NCI-H1436 (cell line): ENCODE measurements around the gene NEK8.

Experiments used
- DNase-seq: peaks from one replicate; lab custom pipeline; 2025; lab: John Stamatoyannopoulos, UW

NEK8 gene

DNA sequence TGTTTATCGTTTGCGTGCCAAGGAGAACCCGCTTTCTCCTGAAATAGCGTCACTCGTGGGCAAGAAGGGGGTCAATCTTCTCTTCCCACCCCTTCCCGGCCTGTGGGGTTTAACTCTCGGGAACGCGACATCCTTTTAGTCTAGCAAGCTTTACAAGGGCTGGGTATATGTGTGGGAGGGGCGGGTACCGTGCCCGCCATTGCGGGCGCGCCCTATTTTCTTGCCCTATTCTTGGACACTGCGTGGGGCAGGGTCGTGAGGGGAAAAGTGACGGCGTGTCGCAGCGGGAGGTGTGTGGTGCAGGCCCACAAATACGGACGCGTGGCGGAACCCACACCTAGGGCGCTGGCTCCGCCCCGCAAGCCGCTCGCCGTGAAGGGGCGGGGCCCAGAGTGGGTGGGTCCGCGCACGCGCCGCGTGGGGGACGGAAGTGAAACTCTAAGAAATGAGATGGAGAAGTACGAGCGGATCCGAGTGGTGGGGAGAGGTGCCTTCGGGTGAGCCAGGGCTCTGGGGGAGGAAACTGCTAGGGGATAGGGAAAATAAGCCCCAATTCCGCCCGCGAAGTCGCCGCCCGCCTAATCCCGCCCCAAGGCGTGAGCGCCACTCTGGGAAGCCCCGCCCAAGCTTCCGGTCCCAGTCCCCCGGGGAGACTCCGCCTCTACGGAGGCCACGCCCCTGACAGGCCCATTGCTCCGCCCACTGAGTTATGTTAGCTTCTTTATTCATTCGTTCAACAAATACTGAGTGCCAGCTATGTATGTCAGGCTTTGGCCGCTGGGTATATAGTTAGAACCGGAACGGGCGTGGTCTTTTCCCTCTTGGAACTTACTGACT is at the start of gene NEK8:
Gene NEK8 (plus strand): TSS at position 425 of the 837 bp plus-strand sequence. CDS start 26 bp downstream, at position 451.
- peak; percentile 98 for DNase-seq

DNA sequence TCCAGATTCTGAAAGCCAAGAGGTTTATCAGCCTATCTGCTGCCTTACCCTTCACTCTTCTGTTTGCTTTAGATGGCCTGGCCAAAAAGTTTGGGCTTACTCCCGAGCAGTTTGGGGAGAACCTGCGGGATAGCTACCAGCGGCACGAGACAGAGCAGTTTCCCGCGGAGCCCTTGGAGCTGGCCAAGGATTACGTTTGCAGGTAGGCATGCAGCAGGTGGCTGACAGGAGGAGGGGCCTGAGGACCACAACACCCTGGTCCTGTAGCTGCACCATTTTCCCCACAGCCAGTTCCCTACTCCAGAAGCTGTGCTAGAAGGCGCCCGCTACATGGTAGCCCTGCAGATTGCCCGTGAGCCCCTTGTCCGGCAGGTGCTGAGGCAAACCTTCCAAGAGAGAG is 45.9 kb upstream of the NEK8 start:
- no peak for DNase-seq

DNA sequence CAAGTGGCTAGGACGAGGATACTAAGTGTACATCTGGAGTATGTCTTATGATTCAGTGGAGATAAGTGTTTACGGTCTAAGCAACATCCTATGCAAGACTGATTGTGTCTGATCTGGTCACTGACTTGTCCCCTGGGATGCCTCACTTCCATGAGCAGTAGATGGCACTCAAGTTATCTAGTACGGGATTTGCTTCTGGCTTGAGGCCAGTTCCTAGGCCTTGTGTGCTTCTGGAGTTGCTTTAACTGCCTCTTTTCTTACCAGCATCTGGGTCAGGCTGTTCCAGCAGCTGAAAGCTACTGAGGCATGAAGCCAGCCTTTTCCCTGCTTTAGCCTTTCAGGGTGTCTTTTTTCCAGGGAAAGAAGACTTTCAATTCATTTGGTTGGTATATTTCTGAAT is 43.6 kb upstream of the NEK8 start:
- no peak for DNase-seq

DNA sequence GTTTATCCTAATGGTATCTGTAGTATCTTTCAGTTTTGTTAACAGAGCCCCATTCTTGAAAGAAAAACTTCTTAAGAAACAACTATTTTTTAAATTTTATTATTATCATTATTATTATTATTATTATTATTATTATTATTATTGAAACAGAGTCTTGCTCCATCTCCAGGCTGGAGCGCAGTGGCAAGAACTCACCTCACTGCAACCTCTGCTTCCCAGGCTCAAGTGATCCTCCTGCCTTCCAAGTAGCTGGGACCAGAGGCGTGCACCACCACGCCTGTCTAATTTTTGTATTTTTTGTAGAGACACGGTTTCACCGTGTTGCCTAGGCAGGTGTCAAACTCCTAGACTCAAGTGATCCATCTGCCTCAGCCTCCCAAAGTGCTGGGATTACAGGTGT is 43.2 kb upstream of the NEK8 start:
- no peak for DNase-seq

DNA sequence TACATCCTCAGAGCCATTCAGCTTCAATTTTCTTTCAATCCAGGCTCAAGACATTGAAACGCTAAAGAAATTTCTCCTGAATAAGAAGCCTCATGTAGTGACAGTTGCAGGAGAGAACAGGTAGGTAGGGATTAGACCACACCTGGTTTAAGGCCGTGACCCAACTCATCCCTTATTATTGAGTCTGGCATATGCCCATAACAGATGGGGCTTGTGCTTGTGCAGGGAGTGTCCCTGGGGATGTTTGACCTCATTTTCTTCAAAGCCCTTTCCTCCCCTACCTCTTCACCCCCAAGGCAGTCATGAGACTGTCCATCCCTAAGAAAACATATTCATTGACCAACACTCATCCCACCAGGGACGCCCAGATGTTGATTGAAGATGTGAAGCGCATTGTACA is 42.3 kb upstream of the NEK8 start:
- DNase-seq, result no peak

DNA sequence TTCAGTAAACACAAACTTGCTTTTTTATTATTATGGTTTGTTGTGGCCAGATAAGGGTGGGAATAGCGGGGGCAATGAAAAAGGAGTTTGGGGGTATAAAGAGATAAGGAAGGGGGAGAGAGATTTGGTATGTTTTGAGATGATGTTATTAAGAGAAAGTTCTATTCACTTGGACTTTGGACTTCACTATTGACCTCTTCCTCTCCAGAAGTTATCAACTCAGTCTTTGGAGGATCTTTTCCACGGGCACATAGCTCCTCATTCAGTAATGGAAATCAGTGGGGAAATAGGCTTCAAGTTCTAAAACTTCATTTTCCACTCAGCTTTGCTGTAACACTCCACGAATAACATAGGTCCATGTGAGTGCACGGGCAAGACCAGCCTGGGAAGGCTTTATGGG is 40.1 kb upstream of the NEK8 start:
- no peak for DNase-seq

DNA sequence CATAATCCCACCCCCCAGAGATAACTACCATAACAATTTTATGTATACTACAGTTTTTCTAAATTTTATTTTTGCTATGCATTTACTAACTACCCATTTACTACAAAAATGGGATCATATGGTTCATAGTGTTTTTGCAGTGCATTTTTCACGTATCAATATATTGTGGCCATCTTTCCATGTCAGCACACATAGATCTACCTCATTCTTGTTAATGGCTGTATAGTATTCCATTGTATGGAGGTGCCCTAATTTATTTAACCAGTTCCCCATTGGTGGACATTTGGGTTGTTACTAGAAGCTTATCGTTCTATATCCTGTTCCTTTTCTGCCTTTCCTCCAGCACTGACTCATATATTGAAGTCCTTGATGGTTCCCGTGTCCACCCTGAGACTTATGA is 39.6 kb upstream of the NEK8 start:
- DNase-seq, result no peak

DNA sequence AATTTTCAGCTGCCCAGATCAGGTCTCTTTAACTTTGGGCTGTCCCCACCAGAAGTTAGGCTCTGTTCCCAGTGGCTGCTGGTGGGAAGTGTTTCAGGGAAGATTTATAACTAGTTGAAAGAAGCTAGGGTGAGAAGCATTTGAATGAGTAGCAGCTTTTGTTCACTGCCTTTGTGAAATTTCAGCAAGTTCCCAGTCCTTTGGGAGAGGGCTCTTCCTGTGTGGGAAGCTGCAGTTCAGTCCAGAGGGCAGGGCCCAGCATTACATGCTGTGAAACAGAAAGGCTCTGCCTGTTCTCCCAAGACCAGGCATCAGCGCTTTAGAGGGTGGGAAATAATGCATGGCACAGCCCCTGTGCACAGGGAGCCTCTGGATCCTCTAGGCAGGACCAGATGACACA is 34.7 kb upstream of the NEK8 start:
- DNase-seq, result no peak

DNA sequence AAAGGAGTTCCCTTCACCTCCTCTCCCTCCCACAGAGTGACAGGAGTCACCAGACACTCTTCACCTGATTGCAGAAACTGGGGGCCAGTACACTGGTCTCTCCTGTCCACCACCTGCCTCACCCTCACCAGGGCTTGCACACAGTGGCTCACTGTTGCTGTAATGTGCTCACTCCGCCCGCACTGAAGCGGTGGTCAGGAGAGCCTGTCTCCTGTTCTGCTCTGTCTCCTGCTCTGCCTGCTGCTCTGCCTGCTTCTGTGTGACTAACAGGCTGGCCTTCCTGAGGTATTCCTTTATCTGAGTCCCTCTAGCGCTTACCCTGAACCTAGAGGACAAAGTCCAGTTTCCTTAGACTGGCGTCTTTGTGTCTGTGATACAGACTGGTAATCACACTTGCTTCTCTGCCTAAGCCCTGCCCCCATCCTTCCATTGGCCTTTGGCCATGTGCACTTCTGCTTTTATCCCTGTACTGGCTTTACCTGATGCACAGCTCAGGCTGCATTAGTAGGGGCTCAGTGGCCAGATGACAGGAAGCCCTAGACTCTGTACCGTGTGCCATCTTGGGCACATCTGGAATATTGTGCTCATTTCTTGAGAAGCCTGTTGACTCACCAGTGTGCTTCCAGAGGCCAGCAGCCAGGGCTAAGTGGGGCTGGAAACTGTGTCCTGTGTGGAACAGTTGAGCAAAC is 30.2 kb upstream of the NEK8 start:
- DNase-seq, result no peak

DNA sequence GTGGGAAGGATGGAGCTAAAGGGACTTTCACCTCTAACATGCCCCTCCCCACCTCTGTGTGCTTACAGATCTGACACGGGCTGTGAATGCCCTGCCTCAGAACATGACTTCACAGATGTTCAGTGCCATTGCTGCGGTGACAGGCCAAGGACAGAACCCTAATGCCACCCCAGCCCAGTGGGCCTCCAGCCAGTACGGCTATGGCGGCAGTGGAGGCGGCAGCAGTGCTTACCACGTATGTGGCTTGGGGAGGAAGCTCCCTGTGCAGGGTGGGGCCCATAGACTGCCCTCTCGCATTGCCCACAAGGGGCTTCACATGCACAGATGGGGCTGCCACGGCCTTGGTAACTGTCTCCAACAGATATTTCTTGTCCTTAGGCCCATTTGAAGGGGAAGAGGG is 28.3 kb upstream of the NEK8 start:
- DNase-seq, result no peak

DNA sequence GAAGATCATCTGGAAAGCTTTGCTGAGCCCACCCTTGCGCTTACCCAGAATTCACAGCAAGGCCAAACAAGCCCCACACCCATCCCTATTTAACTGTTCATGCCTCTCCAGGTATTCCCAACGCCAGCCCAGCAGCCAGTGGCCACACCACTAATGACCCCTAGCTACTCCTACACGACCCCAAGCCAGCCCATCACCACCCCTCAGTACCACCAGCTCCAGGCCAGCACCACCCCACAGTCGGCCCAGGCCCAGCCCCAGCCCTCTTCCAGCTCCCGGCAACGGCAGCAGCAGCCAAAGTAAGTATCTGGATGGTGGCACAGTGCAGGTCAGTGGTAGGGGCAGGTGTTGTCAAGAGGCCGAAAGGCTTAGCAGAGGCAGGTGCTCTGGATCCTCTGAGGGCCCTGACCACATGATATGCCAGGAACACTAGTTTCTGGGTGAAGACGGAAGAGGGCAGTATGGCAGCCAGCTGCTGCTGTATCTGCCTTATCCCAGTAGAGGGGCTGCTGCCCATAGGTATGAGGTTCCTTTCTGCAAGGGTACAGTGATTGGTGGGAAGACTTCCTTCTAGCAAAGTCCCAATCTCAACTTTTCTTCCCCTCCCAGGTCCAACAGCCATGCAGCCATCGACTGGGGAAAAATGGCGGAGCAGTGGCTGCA is 27.6 kb upstream of the NEK8 start:
- no peak for DNase-seq

DNA sequence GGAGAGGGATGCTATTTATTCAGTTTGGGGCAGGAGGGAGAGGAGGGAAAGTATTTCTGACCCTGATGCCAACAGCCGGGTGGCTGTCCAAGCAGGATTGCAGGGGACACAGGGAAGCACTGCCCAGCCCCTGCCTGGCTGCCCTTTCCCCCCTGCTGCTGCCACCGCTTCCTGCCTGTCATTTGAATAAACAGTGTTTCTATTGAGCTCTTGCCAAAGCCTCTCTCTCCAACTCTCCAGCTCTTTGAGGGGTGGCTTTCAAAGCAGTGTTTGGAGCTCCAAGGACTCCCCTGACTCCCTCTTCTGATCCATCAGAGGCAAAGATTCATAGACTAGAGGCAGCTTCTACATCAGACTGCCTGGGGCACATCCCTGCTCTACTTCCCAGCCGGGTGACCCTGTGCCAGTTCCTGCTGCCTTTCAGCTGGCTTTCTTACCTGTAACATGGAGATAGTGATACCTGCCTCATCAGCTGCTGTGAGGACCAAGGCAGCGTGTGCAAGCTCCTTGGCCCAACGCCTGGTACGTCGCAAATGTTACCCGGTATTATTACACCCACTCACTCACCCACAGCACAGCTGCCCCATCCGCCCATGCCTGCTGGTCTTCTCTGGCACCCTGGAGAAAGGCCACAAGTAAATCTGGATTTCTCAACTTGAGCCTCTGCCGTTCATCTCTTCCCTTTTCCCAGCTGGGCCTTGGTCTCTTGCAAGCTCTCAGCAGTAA is 26.4 kb upstream of the NEK8 start:
- DNase-seq, result no peak

DNA sequence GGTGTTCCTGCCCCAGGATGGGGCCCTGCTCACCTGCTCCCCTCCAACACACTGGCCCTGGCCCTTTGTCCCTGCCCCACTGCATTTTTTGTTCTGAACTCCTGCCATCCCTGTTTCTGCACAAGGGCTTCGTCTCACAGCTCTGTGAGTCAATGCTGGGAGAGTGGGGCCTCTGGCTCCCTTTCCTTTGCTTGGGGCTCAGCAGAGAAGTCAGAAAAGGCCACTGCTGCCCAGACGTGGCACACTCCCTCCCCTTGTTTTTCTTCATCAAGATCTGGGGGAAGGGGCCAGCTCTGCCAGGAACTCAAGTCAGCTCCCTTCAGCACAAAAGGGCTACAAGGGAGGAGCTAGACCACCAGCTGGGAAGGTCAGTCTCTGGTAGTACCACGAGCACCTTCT is 25.8 kb upstream of the NEK8 start:
- DNase-seq, result no peak

DNA sequence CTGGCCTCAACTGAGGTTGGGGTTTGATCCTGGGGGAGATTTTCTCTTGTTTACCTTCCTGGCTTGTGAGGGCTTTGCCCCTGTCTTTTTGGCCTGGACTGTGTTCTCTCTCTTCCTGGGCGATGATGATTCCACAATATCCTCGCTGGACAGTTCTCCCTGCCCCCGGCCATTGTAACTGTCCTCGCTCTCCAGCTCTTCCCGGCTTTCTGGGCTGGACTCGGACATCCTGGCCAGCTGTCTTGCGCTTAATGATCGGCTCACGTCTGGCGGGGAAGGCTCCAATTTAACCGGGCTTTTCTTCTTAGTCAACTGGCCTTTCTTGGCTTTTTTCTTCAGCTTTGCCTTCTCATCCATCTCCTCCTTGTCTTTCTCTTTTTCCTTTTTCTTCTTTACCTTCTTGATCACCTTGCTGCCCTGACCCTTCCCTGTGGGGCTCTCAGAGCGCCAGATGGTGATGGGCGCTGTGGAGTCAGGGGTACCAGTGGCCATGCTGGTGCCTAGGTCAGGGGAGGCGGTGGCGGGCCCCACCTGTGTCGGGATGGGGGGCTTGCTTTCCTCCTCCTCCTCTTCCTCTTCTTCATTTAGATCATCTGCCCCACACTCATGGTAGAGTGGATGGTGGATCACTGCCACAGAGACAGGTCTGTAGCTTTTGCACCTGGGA is 24.9 kb upstream of the NEK8 start:
- no peak for DNase-seq

DNA sequence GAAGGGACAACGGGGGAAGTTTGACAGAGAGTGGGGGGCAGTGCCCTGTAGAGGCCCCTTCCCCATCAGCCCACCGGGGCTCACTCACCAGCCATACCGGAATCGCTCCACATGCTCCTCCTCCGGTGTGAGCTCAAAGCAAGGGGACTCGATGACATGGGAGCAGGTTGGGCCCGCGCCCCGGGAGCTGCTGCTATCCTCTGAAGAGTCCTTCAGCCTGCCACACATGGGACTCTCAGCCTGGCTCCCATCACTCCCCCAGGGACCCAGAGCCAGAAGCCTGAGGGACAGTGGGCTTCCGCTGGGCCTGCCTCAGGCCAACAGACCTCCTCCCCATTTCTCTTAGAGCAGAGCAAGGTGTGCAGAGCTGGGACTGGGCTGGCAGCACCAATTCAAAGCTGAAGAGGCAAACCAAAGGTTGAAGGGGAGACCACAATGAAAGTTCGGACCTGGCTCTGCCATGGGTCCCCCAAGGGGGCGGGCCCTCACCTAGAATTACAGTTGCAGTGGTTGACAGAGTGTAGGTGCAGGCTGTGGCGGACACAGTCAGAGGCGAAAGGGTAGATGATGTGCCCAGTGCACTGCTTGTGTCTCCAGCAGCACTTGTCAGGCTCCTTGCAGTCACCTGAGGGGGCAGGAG is 24.2 kb upstream of the NEK8 start:
- no peak for DNase-seq

DNA sequence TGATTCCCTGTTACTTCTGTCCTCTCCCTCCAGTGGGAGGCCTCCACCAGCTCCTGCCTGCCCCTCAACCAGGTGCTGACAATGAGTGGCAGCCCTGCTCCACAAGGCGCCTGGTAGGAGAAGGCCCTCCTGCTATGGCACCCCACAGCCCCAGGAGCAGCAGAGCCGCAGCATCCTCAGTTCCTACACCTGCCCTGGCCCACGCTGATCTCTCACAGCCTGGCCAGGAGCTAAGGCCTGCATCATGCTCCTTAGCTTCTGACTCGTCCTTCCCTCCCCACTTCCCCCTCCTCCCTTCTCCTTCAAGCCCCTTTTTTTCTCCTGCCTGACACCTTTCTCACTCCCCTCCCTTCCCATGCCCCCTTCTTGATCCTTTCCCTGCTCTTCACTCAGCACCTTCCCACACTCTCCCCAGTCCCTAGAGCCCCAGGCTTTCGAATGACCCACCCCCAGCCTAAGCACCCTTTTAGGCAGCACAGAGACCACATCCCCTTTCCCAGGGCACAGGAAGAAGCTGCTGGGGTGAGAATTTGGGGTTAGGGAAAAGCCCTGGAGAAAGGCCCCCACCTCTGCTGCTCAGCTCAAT is 23.4 kb upstream of the NEK8 start:
- DNase-seq, result no peak

DNA sequence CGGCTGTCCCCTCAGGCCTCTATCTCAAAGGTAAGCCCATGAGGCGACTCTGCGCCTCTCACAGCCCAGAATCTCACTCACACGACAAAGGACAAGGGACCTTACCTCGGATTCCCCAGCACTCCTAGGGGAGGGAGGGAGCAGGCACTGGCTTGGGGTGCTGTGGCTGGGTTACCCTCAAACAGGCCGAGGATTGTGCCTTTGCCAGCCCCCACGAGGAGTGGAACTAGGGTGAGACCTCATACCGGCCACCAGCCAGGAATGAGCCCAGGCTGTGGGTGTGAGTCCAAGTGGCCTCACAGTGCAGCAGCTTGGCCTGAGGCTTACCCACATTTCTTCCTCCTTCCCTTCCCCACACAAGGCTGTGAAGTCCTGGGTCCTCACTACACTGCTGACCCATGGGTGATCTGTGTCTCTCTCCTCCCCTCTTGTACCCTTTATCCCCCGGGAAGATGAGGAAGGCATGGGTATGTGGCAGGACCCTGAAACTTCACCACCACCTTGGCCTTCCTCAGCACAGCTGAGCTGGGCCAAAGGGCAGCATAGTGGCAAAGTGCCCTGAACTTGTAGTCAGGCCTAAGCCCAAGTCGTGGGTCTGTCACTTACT is 22.8 kb upstream of the NEK8 start:
- DNase-seq, result no peak

DNA sequence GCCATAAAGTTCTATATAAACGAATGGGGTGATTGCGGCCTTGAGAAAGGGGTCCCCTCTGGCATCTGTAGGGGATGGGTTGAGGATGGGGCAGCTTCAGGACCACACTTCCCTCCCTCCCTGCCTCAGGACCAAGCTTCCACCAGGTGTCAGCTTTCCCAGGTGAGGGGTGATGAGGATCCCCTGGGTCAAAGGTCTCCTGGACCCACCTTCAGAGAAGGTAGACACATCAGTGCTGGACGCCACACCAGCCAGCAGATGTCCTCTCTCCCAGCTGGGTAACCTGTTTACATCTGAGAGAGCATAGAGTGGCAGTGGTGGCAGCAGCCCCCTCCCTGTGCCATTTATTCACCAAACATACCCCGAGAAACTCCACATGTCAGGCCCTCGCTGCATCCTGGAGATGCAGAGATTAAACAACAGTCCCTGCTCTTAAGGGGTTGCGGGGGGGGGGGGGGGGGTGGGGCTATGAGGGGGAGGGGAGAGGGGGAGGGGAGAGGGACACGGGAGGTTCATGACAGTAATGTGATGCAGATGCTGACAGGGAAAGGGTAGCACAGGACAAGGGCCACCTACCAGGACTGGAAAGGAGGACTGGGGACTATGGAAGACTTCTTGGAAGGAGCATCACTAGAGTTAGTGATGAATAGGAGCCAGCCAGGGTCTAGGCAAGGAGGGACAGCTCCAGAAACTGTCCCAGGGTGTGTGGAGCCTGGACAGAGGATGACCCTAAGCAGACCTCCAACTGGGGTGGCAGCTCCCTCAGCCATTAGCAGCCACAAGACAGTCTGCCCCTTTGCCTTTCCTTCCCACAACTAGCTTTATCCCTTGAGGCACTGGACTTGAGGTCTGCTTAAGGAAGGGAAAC is 21.9 kb upstream of the NEK8 start:
- no peak for DNase-seq

DNA sequence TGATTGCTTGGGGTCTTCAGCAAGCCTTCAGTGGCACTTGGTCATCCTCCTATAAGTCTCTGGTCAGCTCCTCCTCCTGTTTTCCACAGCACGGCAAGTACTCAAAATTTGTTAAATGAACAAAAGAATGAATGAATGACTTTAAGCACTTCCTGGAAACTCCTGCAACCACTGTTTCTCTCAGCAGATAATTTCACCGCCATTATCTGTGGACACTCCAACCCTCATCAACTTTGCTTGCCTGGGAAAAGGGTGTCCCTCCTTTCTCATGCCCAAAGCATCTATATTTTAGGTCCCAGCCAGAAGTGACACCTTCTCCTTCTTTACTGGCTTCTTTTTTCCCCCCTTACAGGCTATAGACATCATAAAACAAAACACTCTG is 21.3 kb upstream of the NEK8 start:
- DNase-seq, result no peak
